Tibial artery (tissue), 4 donors: ENCODE results near the gene ADARB1.

ENCODE experiments used
- DNase-seq, 2 donors: peaks; one replicate each; pipeline ENCODE4 v3.0.0-alpha.2; 2019
- H3K27ac ChIP-seq, 2 donors: fragments of 200-600 bp; sonication (generic) in 1 of 2; 1 replicate in 1 of 2; 2 replicates in 1 of 2; pipeline ENCODE4 v1.5.1; 2018 to 2019; ENCODE audit warnings: mild to moderate bottlenecking in 1 of 2
- H3K27me3 ChIP-seq, 2 donors: fragments of 200-600 bp; sonication (generic) in 1 of 2; one replicate each; pipeline versions ENCODE4 v1.5.1 to v1.6.0; 2016 to 2019
- H3K36me3 ChIP-seq, 3 donors: fragments of 200-600 bp; sonication (generic) in 2 of 3; one replicate each; pipeline ENCODE4 v1.5.1; 2016 to 2019; ENCODE audit warnings: mild to moderate bottlenecking in 2 of 3
- H3K4me1 ChIP-seq, 4 donors: fragments of 200-600 bp; sonication (generic) in 2 of 4; 1 replicate in 3 of 4; 2 replicates in 1 of 4; pipeline ENCODE4 v1.5.1; 2016 to 2019
- H3K4me3 ChIP-seq, 2 donors: fragments of 200-600 bp; sonication (generic) in 1 of 2; 1 replicate in 1 of 2; 2 replicates in 1 of 2; pipeline ENCODE4 v1.5.1; 2018 to 2019; ENCODE audit warnings: mild to moderate bottlenecking in 2 of 2
- H3K9me3 ChIP-seq, 3 donors: fragments of 200-600 bp; sonication (generic) in 1 of 3; one replicate each; pipeline ENCODE4 v1.5.1; 2016 to 2019
- CTCF ChIP-seq, 2 experiments: fragments of 200-600 bp in 1 of 2; fragments of 450-650 bp in 1 of 2; IDR thresholded peaks; one replicate each; pipeline ENCODE4 v1.5.1; 2017 to 2019; ENCODE audit warnings: antibody characterized with exemption in 2 of 2, mild to moderate bottlenecking in 1 of 2, moderate library complexity in 1 of 2
- intact Hi-C: fragments of 100-400 bp; cut with DNase I; formaldehyde crosslinking; loops from one replicate; pipeline ENCODE4 v1.15.0; 2023; ENCODE audit warnings: low total_unique reads

Gene ADARB1

GRCh38 chr21:45096217-45096616 lies 21.8 kb downstream of the ADARB1 start:
- DNase-seq, result no peak
- TF ChIP-seq CTCF (IDR thresholded peaks at IDR 0.05), result no peak
- no peaks in the 10 kb centered on the region for H3K27me3 ChIP-seq
- peak overlapping the region; percentile 63 to 66 for H3K27ac ChIP-seq
- intact Hi-C loops, result loop anchor here (2.0 kb wide), 1 partner anchor 17 kb away; no protein-coding TSS in a partner anchor
- no peaks in the 10 kb centered on the region for H3K36me3 ChIP-seq
- peak overlapping the region in 1 of 2 donors; percentile 4 for H3K4me3 ChIP-seq
- no peaks in the 10 kb centered on the region for H3K9me3 ChIP-seq
- H3K4me1 ChIP-seq, result peaks cover 0 to 100% (median 91%) of the 10 kb centered on the region in 4 donors

GRCh38 chr21:45097827-45098387 lies 23.5 kb downstream of the ADARB1 start:
- Histone ChIP-seq H3K4me1 (peaks cover 0 to 100% (median 95%) of the 10 kb centered on the region in 4 donors), H3K9me3 (no peaks in the 10 kb centered on the region), H3K36me3 (no peaks in the 10 kb centered on the region), H3K27ac (peak overlapping the region; percentile 63 to 66), H3K27me3 (no peaks in the 10 kb centered on the region), H3K4me3 (no peak overlapping the region)
- no peak for DNase-seq
- TF ChIP-seq CTCF (IDR thresholded peaks at IDR 0.05), result no peak
- intact Hi-C loops, result loop anchor here (2.0 kb wide), 1 partner anchor 15 kb away; no protein-coding TSS in a partner anchor

GRCh38 chr21:45098867-45099266 lies 24.5 kb downstream of the ADARB1 start:
- H3K27me3 ChIP-seq, result no peaks in the 10 kb centered on the region
- H3K4me1 ChIP-seq, result peaks cover 0 to 100% (median 96%) of the 10 kb centered on the region in 4 donors
- no peak for DNase-seq
- no peak overlapping the region for H3K4me3 ChIP-seq
- no peaks in the 10 kb centered on the region for H3K36me3 ChIP-seq
- H3K9me3 ChIP-seq, result no peaks in the 10 kb centered on the region
- peak; percentile 18 to 29 for TF ChIP-seq CTCF (IDR thresholded peaks at IDR 0.05)
- intact Hi-C loops, result no loop called here
- peak overlapping the region; percentile 63 to 66 for H3K27ac ChIP-seq

GRCh38 chr21:45099571-45099970 lies 25.2 kb downstream of the ADARB1 start:
- Histone ChIP-seq H3K27ac (peak overlapping the region; percentile 63 to 66), H3K9me3 (no peaks in the 10 kb centered on the region), H3K4me3 (no peak overlapping the region), H3K27me3 (no peaks in the 10 kb centered on the region), H3K36me3 (no peaks in the 10 kb centered on the region), H3K4me1 (peaks cover 0 to 100% (median 96%) of the 10 kb centered on the region in 4 donors)
- no peak for DNase-seq
- intact Hi-C loops, result no loop called here
- TF ChIP-seq CTCF (IDR thresholded peaks at IDR 0.05), result no peak

GRCh38 chr21:45100866-45101265 lies 26.5 kb downstream of the ADARB1 start:
- no peaks in the 10 kb centered on the region for H3K27me3 ChIP-seq
- no peak for DNase-seq
- intact Hi-C loops, result no loop called here
- peak overlapping the region; percentile 26 to 27 for H3K4me3 ChIP-seq
- TF ChIP-seq CTCF (IDR thresholded peaks at IDR 0.05), result no peak
- peaks cover 0 to 100% (median 95%) of the 10 kb centered on the region in 4 donors for H3K4me1 ChIP-seq
- H3K36me3 ChIP-seq, result no peaks in the 10 kb centered on the region
- no peaks in the 10 kb centered on the region for H3K9me3 ChIP-seq
- H3K27ac ChIP-seq, result peak overlapping the region; percentile 63 to 66
